Fibroblast of the conjunctiva (primary cell): ENCODE data around the gene ANKH.
"Not testable (repeated sequence)": the region's sequence is repeated elsewhere in the genome, so short reads cannot be mapped to it uniquely, and the experiment has no call there.

ENCODE experiments used
- DNase-seq: peaks from one replicate; pipeline ENCODE4 v3.0.0-alpha.2; 2010; ENCODE audit warnings: low read depth

The ANKH gene

DNA sequence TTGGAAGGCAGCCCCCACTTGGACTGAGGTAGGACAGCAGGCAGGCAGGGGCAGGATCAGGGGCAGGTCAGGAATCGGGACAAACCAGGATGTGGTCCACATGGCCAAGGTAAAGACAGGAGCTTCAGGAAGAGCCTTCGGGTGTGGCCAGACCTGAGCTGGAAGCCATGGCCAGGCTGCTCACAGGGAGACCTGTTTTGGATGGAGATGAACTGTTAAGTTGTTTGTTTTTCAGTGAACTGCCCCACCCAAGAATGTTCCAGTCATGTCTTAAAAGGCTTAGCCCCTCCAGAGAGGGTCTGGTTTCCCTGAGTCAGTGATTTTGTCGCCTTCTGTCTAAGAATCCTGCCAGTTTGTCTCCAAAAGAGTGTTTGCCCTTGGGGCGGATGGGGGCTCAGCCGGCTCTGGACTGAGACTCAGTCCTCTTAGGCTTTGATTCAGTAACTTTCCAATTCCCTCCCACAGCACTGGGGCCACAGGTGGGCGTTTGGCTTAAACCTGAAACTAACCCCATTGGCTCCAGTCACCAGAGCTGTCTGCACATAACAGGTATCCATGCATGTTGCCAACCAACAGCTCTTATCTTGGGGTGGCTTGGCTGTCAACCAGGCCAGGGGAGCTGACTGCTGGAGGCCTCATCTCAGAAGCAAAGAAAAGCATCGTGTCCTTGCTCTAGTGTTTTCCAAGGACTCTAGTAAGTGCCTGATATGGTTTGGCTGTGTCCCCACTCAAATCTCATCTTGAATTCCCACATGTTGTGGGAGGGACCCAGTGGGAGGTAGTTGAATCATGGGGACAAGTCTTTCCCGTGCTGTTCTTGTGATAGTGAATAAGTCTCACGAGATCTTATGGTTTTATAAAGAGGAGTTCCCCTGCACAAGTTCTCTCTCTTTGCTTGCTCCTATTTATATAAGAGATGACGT, 11.3 kb upstream of the ANKH start:
- no peak for DNase-seq

DNA sequence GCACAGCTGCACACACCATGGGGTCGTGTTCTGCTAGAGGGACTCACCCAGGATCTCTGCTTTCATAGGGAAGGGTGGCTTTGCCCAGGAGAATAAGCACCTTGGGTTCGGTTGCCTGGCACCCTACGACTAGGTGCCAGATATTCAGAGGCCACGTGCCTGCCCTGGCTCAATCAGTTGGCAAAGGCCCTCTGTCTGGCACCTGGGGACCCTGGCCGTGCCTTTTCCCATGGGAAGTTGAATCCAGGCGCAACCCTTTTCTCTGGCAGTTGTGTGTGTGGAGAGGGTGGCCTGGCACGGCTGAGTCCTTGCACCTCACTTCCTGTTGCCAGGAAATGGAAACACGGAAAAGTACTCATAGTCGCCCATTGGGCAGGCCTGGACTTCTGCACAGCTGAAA, 10.2 kb upstream of the ANKH start:
- DNase-seq: no peak

- no peak for DNase-seq
Measured at GRCh38 chr5:14880688-14881087, 9.1 kb upstream of the ANKH start.

GRCh38 chr5:14879937-14880589, 8.5 kb upstream of the ANKH start:
- no peak for DNase-seq

GRCh38 chr5:14879393-14879792, 7.8 kb upstream of the ANKH start:
- DNase-seq: no peak

- not testable (repeated sequence) for DNase-seq
Measured at GRCh38 chr5:14878192-14878591, 6.6 kb upstream of the ANKH start.

DNA sequence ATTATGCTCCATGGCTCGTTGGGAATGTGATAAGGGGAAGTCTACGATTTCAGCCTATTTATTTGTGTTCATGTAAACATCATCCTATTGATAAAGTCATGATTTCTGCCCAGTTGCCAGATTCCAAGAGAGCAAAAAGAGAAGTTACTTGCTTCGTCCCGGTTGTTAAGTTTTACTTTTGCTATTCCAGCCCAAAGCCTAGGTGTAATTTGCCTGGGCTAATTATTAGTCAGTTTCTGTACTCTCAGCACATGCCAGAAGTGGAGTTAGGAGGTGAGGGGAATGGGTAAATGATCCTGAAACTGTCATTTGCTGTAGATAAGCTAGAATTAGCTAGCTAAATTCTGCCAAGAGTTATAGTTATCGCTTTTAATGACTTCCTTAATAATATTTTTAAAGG, 4.5 kb upstream of the ANKH start:
- no peak for DNase-seq

- DNase-seq: no peak
Measured at GRCh38 chr5:14873790-14874189, 2.2 kb upstream of the ANKH start.

- DNase-seq: no peak
Measured at GRCh38 chr5:14873093-14873492, 1.5 kb upstream of the ANKH start.

DNA sequence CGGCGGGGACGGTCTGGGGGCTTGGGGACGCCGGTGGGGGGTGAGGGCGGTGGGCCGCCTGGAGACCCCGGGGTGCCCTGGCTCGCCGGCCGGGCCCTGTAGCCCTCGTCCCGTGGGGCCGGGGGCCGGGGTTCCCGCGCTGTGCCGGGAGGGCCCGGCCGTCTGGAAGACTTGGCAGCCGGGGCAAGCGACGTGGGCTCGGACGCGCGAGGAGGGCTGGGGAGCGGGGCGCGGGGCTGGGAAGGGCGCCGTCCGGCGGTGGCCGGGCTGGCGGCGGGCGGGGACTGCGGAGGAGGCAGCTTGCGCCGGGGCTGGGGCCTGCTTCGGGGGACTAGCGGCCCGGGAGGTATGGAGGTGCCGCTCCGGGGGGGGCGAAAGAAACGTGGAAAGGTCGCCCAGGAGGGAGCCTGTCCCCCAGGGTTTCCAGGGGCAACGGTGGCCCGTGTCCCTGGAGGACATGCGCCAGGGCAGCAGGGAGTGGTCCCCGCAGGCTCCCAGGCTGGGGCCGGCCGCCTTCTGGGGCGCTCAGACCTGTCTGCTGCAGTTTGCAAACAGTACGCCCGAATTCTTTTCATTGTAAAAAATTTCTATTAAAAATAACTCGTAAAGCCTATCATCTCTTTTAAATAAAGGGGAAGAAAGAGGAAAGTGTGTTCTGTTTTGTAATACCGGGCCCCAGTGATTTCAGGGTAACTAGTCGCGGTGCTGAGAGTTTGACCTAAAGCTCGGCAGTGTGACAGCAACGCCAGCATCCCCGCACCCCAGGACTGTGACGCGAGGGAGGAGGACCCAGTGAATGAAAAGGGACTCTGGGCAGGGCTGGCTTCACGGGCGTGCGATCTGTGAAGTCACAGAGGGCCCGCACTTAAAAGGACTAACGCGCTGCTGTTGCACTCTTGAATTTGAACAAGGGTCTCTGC, 752 bp upstream of the ANKH start:
- no peak for DNase-seq

DNA sequence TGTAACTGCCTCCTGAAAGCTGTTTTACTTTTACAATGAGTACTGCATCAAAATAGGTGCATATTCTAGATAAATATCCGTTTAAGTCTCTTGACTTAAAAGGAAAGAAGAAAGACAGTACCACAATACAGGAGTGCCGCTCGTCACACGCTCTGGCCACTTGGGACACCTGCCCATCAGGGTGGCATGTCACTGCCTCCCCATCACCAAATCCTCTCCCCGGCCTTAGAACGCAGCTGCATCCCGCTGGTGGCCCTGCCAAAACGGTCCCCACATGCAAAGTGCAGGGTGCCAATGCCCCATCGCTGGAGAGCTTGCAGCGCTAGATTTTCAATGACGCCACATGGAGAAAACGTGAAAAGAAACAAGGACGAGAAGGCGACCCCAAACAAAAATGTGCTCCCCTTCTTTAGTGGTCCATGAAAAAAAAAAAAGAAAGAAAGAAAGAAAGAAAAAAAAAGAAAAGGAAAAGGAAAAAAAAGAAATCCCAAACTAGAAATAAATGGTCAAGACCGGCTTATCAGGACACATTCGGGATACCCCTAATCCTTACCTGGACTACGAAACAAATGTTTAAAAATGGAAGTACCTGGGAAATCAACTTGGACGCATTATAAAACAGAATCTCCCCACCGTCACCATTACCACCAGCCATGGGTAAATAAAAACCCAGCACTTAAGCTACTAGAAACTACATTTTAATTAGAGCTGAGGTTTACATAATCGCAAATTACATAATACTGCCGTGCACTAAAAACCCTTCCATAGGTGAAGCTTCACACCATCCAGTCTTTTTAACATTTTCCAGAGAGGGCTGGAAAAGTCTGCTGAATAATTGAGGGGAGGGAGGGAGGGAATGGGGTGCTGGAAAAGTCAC, 1.0 kb downstream of the ANKH start:
- DNase-seq: no peak

- no peak for DNase-seq
Measured at GRCh38 chr5:14869668-14870164, 1.9 kb downstream of the ANKH start.

DNA sequence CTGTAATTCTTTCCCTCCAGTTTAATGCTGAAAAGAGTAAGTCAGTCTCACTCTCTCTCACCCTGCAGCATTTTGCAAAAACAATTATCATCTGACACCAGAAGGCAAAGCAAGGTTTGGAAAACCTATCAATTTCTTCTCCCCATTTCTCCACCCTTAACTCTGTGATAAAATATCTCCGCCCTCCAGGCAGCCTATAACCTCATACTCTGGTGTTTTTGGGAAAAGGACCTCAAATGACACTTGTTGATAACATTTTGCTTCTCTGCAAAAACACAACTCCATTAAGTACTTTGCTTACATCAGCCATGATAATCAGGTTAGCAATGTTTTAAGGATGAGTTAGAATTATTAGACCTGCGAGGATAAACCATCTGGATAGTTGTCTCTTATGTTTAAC, 2.3 kb downstream of the ANKH start:
- DNase-seq: no peak

- DNase-seq: no peak
Measured at GRCh38 chr5:14868771-14869170, 2.8 kb downstream of the ANKH start.

DNA sequence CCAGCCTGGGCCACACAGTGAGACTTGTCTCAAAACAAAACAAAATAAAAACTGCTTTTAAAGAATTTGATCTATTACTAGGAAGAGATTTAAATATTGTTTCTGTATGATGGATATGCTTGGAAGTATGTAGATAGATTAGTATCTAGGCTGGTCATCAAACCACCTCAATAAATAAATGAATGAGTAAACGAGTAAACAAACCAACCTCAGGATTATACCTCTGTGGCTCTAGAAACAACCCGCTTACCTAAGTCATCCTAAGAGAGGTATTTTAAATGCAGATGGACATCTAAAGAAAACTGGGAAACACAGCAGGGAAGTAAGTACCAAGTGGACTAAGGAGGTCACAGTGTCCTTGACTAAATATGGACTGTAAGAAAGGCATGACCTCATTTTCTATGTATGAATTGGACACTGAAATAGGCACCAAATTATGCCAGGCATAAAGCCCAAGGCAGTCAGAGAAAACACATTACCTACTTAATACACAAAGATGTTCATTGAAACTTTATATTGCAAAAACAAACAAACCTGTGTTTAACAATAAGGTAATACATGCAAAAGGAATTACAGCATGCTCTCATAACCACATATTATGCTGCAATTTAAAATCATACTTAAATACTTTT, 7.3 kb downstream of the ANKH start:
- DNase-seq: no peak

DNA sequence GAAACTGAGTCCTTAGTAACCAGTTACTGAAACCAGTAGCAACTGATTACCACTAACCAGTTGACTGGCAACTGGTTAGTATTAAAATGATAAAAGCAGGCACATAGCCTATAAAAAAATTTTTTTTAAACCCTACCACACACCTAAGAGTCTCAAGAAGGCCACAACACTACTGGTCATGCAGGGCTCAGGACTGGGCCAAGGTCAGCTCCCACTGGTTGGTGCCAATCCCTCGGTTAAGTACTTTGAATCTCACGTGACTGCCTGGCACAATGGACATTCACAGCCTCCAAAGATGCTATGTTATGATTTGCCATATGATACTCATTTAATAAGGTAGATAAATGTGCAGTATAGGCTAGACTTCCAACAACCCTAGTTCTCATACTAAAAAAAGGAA, 8.5 kb downstream of the ANKH start:
- no peak for DNase-seq

DNA sequence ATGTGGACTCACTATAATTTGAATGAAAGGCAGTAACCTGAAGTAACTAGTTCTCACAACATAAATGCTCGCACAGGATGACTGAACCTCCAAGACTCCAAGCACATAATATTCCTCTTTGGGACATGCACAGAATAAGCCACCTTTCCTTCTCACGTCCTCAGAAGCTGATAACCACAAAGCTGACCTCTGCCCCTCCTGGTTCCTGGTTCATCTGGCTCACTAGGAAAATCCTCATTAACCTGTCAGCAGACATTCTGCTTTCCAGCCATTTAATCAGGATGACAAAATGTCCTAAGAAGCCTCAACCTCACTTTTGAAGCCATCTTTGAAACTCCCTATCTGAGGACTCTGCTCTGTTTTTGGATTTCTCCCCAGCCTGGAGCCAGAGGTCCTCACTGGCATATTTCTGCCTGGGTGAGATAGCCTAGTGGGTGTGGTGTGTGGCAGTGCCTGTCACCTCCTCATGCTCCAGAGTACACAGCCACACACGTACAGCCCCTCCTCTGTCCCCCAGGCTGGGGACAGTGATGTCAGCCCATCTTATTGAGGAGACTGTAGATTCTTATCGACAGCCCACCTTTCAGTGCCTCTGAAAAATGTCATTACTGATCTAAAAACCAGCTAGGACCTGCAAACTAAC, 10.3 kb downstream of the ANKH start:
- DNase-seq: no peak

- no peak for DNase-seq
Measured at GRCh38 chr5:14859980-14860379, 11.6 kb downstream of the ANKH start.

DNA sequence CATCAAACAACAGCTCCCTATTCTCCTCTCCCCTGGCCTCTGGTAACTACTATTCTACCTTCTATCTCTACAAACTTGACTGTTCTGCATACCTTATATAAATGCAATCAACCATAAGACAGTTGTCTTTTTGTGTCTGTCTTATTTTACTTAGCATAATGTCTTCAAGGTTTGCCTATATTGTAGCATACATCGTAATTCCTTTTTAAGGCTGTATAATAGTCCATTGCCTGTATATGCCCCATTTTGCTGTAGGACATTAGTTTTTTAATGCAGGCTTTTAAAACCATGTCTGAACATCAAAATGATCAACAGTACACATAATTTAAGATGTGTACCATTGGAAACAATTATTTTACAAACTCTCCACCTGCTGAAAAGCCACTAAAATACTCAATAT, 12.4 kb downstream of the ANKH start:
- DNase-seq: no peak

DNA sequence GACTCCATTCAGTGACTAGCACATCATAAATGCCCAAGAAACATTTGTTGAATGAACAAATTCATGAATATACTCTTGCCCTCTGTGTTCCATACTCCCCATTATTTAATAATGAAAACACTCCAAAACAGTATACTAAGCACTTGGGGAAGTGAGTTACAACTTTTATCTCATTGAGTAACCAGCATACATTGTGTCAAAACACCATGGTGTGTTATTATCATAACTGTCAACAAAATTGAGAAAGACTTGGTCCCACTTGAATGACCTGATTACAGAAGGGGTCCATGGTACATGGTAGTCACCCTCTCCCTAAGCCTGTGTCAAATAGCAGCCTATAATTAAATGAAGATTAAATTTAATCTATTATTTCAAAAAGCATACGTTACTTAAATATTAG, 16.2 kb downstream of the ANKH start:
- DNase-seq: no peak
